Prostate gland (tissue), 2 donors: ENCODE results near the gene FBXL4. TPM values are rescaled to one million over a fixed set of nuclear protein-coding genes. Genes with fewer than 3 reads are reported as not detected.

Experiments
- DNase-seq: peaks from one replicate; pipeline ENCODE4 v3.0.0-alpha.2; 2019; ENCODE audit warnings: low spot score
- H3K27ac ChIP-seq, 2 donors: fragments of 200-600 bp; sonication (generic); 2 replicates each; pipeline ENCODE4 v1.5.1; 2017 to 2019
- H3K27me3 ChIP-seq: fragments of 200-600 bp; sonication (generic); replicated peaks from 2 replicates; pipeline ENCODE4 v1.5.1; 2019; ENCODE audit not compliant: insufficient read depth
- H3K36me3 ChIP-seq, 2 donors: fragments of 200-600 bp; sonication (generic); 1 replicate in 1 of 2; 2 replicates in 1 of 2; pipeline versions ENCODE4 v1.5.1 to v1.8.1; 2017 to 2019
- H3K4me1 ChIP-seq: fragments of 200-600 bp; sonication (generic); replicated peaks from 2 replicates; pipeline ENCODE4 v1.5.1; 2019
- H3K4me3 ChIP-seq, 2 donors: fragments of 200-600 bp; sonication (generic); 2 replicates each; pipeline ENCODE4 v1.5.1; 2017 to 2019
- H3K9me3 ChIP-seq: fragments of 200-600 bp; sonication (generic); 2 replicates; pipeline ENCODE4 v1.5.1; 2017
- CTCF ChIP-seq, 4 experiments: fragments of 200-600 bp in 2 of 4; fragments of 450-650 bp in 2 of 4; sonication (generic) in 2 of 4; IDR thresholded peaks; 1 replicate in 3 of 4; 2 replicates in 1 of 4; pipeline ENCODE4 v1.5.1; 2016 to 2019; ENCODE audit warnings: antibody characterized with exemption in 4 of 4, mild to moderate bottlenecking in 2 of 4, moderate library complexity in 2 of 4
- POLR2A ChIP-seq: fragments of 450-650 bp; IDR thresholded peaks from one replicate; pipeline ENCODE4 v1.6.1; 2016; ENCODE audit warnings: antibody characterized with exemption, mild to moderate bottlenecking
- POLR2AphosphoS5 ChIP-seq: sonication (generic); formaldehyde crosslinking; IDR thresholded peaks from one replicate; pipeline ENCODE4 v1.6.1; 2017; ENCODE audit warnings: antibody characterized with exemption
- WGBS: methylation state at CpG from one replicate; pipeline ENCODE4 v1.1.5; 2018; 5-methylcytosine and 5-hydroxymethylcytosine counted together
- intact Hi-C: fragments of 100-400 bp; cut with DNase I; formaldehyde crosslinking; loops from one replicate; pipeline ENCODE4 v1.14.2; 2022
- total RNA-seq, 2 donors: library from RNA; depleted of rRNA; stranded (reverse); fragments of >200 nt; gene quantifications; one replicate each; pipeline ENCODE4 v1.1.0, GENCODE V29; 2016

The FBXL4 gene
- total RNA-seq, 2 donors from 2014 or later, result 21.6 to 27.1 TPM

- H3K4me3 ChIP-seq, result no peak overlapping the region
- TF ChIP-seq POLR2A (no peak), POLR2AphosphoS5 (no peak), CTCF (IDR thresholded peaks at IDR 0.05) (no peak)
- intact Hi-C loops, result no loop called here
- H3K36me3 ChIP-seq, result no peaks in the 10 kb centered on the region
- no peaks in the 10 kb centered on the region for H3K9me3 ChIP-seq
- DNase-seq, result no peak
- no peaks in the 10 kb centered on the region for H3K4me1 ChIP-seq
- 7% methylated on average over 28 of the region's 51 CpGs for WGBS
- H3K27me3 ChIP-seq, result peaks cover 30% of the 10 kb centered on the region
- no peak overlapping the region for H3K27ac ChIP-seq
These were observed 99.8 kb downstream of the FBXL4 start for GRCh38 chr6:98847779-98848538.

- Histone ChIP-seq H3K9me3 (no peaks in the 10 kb centered on the region), H3K27ac (no peak overlapping the region), H3K36me3 (no peaks in the 10 kb centered on the region), H3K4me1 (no peaks in the 10 kb centered on the region), H3K4me3 (no peak overlapping the region), H3K27me3 (peaks cover 36% of the 10 kb centered on the region)
- intact Hi-C loops, result no loop called here
- WGBS, result 9% methylated on average over 11 of the region's 11 CpGs
- no peak for DNase-seq
- no peak for TF ChIP-seq POLR2AphosphoS5
- no peak for TF ChIP-seq CTCF (IDR thresholded peaks at IDR 0.05)
- TF ChIP-seq POLR2A, result no peak
These were observed 100.3 kb downstream of the FBXL4 start for GRCh38 chr6:98847416-98847778.

- Histone ChIP-seq H3K4me1 (no peaks in the 10 kb centered on the region), H3K4me3 (no peak overlapping the region), H3K9me3 (no peaks in the 10 kb centered on the region), H3K36me3 (no peaks in the 10 kb centered on the region), H3K27me3 (peaks cover 44% of the 10 kb centered on the region), H3K27ac (no peak overlapping the region)
- TF ChIP-seq POLR2AphosphoS5 (no peak), POLR2A (no peak), CTCF (IDR thresholded peaks at IDR 0.05) (no peak)
- 55% methylated on average over 3 of the region's 3 CpGs for WGBS
- DNase-seq, result no peak
- intact Hi-C loops, result no loop called here
These were observed 101.7 kb downstream of the FBXL4 start for GRCh38 chr6:98846021-98846380.

- Histone ChIP-seq H3K4me1 (no peaks in the 10 kb centered on the region), H3K36me3 (no peaks in the 10 kb centered on the region), H3K27me3 (peaks cover 49% of the 10 kb centered on the region), H3K9me3 (no peaks in the 10 kb centered on the region), H3K4me3 (no peak overlapping the region), H3K27ac (no peak overlapping the region)
- 3% methylated on average over 29 of the region's 50 CpGs for WGBS
- DNase-seq, result peak; percentile 58
- intact Hi-C loops, result no loop called here
- TF ChIP-seq POLR2A, result no peak
- peak; percentile 21 to 73 (median 66) for TF ChIP-seq CTCF (IDR thresholded peaks at IDR 0.05)
- TF ChIP-seq POLR2AphosphoS5, result peak; percentile 47
These were observed 102.3 kb downstream of the FBXL4 start for GRCh38 chr6:98845211-98846020.
